Thyroid gland (tissue), 4 donors: ENCODE measurements around the gene USP28. TPM values are rescaled to one million over a fixed set of nuclear protein-coding genes. Genes with fewer than 3 reads are reported as not detected.

ENCODE experiments used
- DNase-seq, 2 donors: peaks; one replicate each; pipeline ENCODE4 v3.0.0-alpha.2; 2019
- H3K27ac ChIP-seq, 3 donors: fragments of 200-600 bp; sonication (generic); 1 replicate in 2 of 3; 2 replicates in 1 of 3; pipeline ENCODE4 v1.5.1; 2016 to 2019; ENCODE audit warnings: mild to moderate bottlenecking in 1 of 3, moderate library complexity in 1 of 3
- H3K27me3 ChIP-seq: fragments of 200-600 bp; sonication (generic); one replicate; pipeline ENCODE4 v1.5.1; 2019
- H3K36me3 ChIP-seq, 2 donors: fragments of 200-600 bp; sonication (generic); one replicate each; pipeline ENCODE4 v1.5.1; 2016 to 2019
- H3K4me1 ChIP-seq, 2 donors: fragments of 200-600 bp; sonication (generic); one replicate each; pipeline ENCODE4 v1.5.1; 2017 to 2019
- H3K4me3 ChIP-seq, 3 donors: fragments of 200-600 bp; sonication (generic); replicated peaks in 1 of 3; 1 replicate in 2 of 3; 2 replicates in 1 of 3; pipeline ENCODE4 v1.5.1; 2016; ENCODE audit warnings: mild to moderate bottlenecking in 1 of 3
- H3K9me3 ChIP-seq: fragments of 200-600 bp; sonication (generic); one replicate; pipeline ENCODE4 v1.5.1; 2017
- CTCF ChIP-seq, 6 experiments: fragments of 200-600 bp in 3 of 6; fragments of 450-650 bp in 3 of 6; sonication (generic) in 3 of 6; IDR thresholded peaks; one replicate each; pipeline ENCODE4 v1.5.1; 2016 to 2019; ENCODE audit warnings: antibody characterized with exemption in 6 of 6, mild to moderate bottlenecking in 2 of 6, inconsistent platforms in 1 of 6, moderate library complexity in 1 of 6
- POLR2A ChIP-seq, 2 donors: fragments of 450-650 bp; IDR thresholded peaks; one replicate each; pipeline ENCODE4 v1.6.1; 2017; ENCODE audit warnings: antibody characterized with exemption in 2 of 2, mild to moderate bottlenecking in 2 of 2, moderate library complexity in 1 of 2
- WGBS, 2 donors: methylation state at CpG; one replicate each; pipeline ENCODE4 v1.1.5; 2017; 5-methylcytosine and 5-hydroxymethylcytosine counted together
- intact Hi-C: fragments of 100-400 bp; cut with DNase I; formaldehyde crosslinking; loops from one replicate; pipeline ENCODE4 v1.15.1; 2023
- small RNA-seq: library from RNA; depleted of rRNA; stranded (forward); fragments of <200 nt; gene quantifications from one replicate; pipeline ENCODE3, GENCODE V24; 2016
- total RNA-seq, 4 donors: library from RNA; depleted of rRNA; stranded (reverse); fragments of >200 nt; gene quantifications; one replicate each; pipeline ENCODE4 v1.2.3, GENCODE V29; 2016

USP28 gene
- total RNA-seq, 4 donors from 2014 or later = 15.3 to 36.7 (median 26.2) TPM

GRCh38 chr11:113752932-113753331 is 122.4 kb downstream of the USP28 start:
- intact Hi-C loops = no loop called here
- TF ChIP-seq POLR2A (IDR thresholded peaks at IDR 0.05) (no peak), CTCF (IDR thresholded peaks at IDR 0.05) (no peak)
- Histone ChIP-seq H3K27ac (no peak overlapping the region), H3K4me3 (no peak overlapping the region), H3K27me3 (no peaks in the 10 kb centered on the region), H3K36me3 (peaks cover 8 to 20% of the 10 kb centered on the region in 2 donors), H3K4me1 (no peaks in the 10 kb centered on the region), H3K9me3 (no peaks in the 10 kb centered on the region)
- no peak for DNase-seq
- 94 to 97% methylated on average over 3 of the region's 3 CpGs for WGBS, 2 donors

Small RNA genes within 50 kb of the gene (small RNA-seq; reads per million reads assigned to genes)
- gene LRRC37A13P (not detected), gene RNU6-1107P (not detected), gene RPS29P19 (not detected)

Other genes starting within 250 kb of the USP28 start
- under 1 TPM in 3 of 4 donors, not detected in 1; 0.40 to 0.59 (median 0.45) TPM for gene TMPRSS5, start 169.3 kb downstream of the USP28 start, total RNA-seq
- 10 to 100 TPM; 11.3 to 14.5 (median 12.8) TPM for gene ZW10, start 101.9 kb downstream of the USP28 start, total RNA-seq
- gene CLDN25, start 95.8 kb downstream of the USP28 start, total RNA-seq = not detected
- gene HTR3B, start 29.2 kb upstream of the USP28 start, total RNA-seq = not detected
- not detected for gene HTR3A, start 99.5 kb upstream of the USP28 start, total RNA-seq
- 100 to 1,000 TPM; 157 to 385 (median 177) TPM for gene ZBTB16, start 184.1 kb upstream of the USP28 start, total RNA-seq